ENCODE results near the gene DNAJC11. TPM values are rescaled to one million over a fixed set of nuclear protein-coding genes. Genes with fewer than 3 reads are reported as not detected.

Gene DNAJC11
- polyA plus RNA-seq, 1 of the 3 experiments (the other 2 are of a cell fraction), result 38.2 TPM

- Histone ChIP-seq H3K4me2 (no peak overlapping the region), H3K9ac (no peak overlapping the region), H3K27ac (ENCODE audit: low read depth in 2 of 2, low read length in 1 of 2) (no peak overlapping the region), H3K4me1 (ENCODE audit: control insufficient read depth in 1 of 2, insufficient read depth in 2 of 2, low read depth in 1 of 2, low read length in 1 of 2) (peaks cover 0 to 2% of the 10 kb centered on the region in 2 experiments; a peak in 1 of 4 replicates), H3K9me2 (no peaks in the 10 kb centered on the region), H3K36me3 (replicated peaks in 1 of 2; ENCODE audit: control insufficient read depth in 1 of 2, insufficient read depth in 2 of 2, low read length in 1 of 2) (no peaks in the 10 kb centered on the region), H4K20me1 (ENCODE audit: insufficient read depth) (no peaks in the 10 kb centered on the region), H3K27me3 (ENCODE audit: insufficient read depth) (no peaks in the 10 kb centered on the region), H3K9me3 (no peaks in the 10 kb centered on the region), H2AFZ (ENCODE audit: low read depth) (no peak overlapping the region), H3K79me2 (ENCODE audit: insufficient read depth) (no peaks in the 10 kb centered on the region), H3F3A (replicated peaks; ENCODE audit: insufficient read depth) (no peaks in the 10 kb centered on the region), H3K4me3 (ENCODE audit: low read depth in 2 of 2, low read length in 1 of 2) (no peak overlapping the region)
- ChIA-PET CTCF (interaction anchor here (0.8 kb wide), 1 partner anchor 11 kb away, joined by 4 read pairs; no protein-coding TSS in a partner anchor), POLR2A (no interaction called here)
- no peak for TF ChIP-seq PBX3 (IDR thresholded peaks at IDR 0.05)
- no peak for TF ChIP-seq MXI1 (IDR thresholded peaks at IDR 0.05; ENCODE audit: low read depth, low read length)
- TF ChIP-seq FOSL2 (IDR thresholded peaks at IDR 0.05; ENCODE audit: borderline replicate concordance, low read depth), result no peak
- no peak for TF ChIP-seq TCF12 (IDR thresholded peaks at IDR 0.05)
- no peak for TF ChIP-seq GATA2 (CRISPR knock-in tag; IDR thresholded peaks at IDR 0.05)
- no peak for TF ChIP-seq ZBTB33 (IDR thresholded peaks at IDR 0.05; ENCODE audit: borderline replicate concordance, low read depth)
- TF ChIP-seq MAX (IDR thresholded peaks at IDR 0.05; ENCODE audit: low read depth), result no peak
- no peak for TF ChIP-seq RXRA (IDR thresholded peaks at IDR 0.05; ENCODE audit: borderline replicate concordance, low read depth)
- no peak for TF ChIP-seq ELF1 (IDR thresholded peaks at IDR 0.05)
- no peak for TF ChIP-seq NRF1 (IDR thresholded peaks at IDR 0.05; ENCODE audit: low read depth, low read length)
- TF ChIP-seq RFX5 (IDR thresholded peaks at IDR 0.05; ENCODE audit: low read length), result no peak
- TF ChIP-seq REST (IDR thresholded peaks at IDR 0.05; ENCODE audit: low read depth, low read length), result no peak
- no peak for TF ChIP-seq RCOR1 (IDR thresholded peaks at IDR 0.05; ENCODE audit: low read length)
- TF ChIP-seq USF2 (IDR thresholded peaks at IDR 0.05; ENCODE audit: borderline replicate concordance, low read depth, low read length), result no peak
- no peak for TF ChIP-seq CTCF (IDR thresholded peaks at IDR 0.05)
- TF ChIP-seq FOXM1 (IDR thresholded peaks at IDR 0.05; ENCODE audit: low read depth), result no peak
- TF ChIP-seq RAD21 (IDR thresholded peaks at IDR 0.05; ENCODE audit: low read length), result no peak
- TF ChIP-seq FOXJ3 (CRISPR knock-in tag; IDR thresholded peaks at IDR 0.05), result no peak
- no peak for TF ChIP-seq YY1 (IDR thresholded peaks at IDR 0.05; ENCODE audit: low read depth)
- no peak for TF ChIP-seq TAF1 (IDR thresholded peaks at IDR 0.05; ENCODE audit: borderline replicate concordance, low read depth, low read length)
- no peak for DNase-seq
- WGBS (ENCODE audit: low lambda C conversion rate), result 86% methylated on average over 9 of the region's 11 CpGs
Observed at GRCh38 chr1:6730473-6730872, 28.9 kb upstream of the DNAJC11 start.

Measured in SK-N-SH (cell line).